Esophagus squamous epithelium (tissue), 5 donors: ENCODE data around the gene MATN1. TPM values are rescaled to one million over a fixed set of nuclear protein-coding genes. Genes with fewer than 3 reads are reported as not detected.

Experiments used
- DNase-seq: peaks from one replicate; lab custom pipeline; 2025; lab: John Stamatoyannopoulos, UW
- H3K27ac ChIP-seq, 4 donors: fragments of 200-600 bp; sonication (generic); one replicate each; pipeline ENCODE4 v1.5.1; 2016 to 2019; ENCODE audit warnings: mild to moderate bottlenecking in 1 of 4
- H3K27me3 ChIP-seq, 4 donors: fragments of 200-600 bp; sonication (generic); 1 replicate in 3 of 4; 2 replicates in 1 of 4; pipeline versions ENCODE4 v1.5.1 to v1.6.0; 2017 to 2021; ENCODE audit warnings: antibody characterized with exemption in 1 of 4
- H3K36me3 ChIP-seq, 3 donors: fragments of 200-600 bp; sonication (generic); one replicate each; pipeline ENCODE4 v1.5.1; 2016 to 2019
- H3K4me1 ChIP-seq, 3 donors: fragments of 200-600 bp; sonication (generic); one replicate each; pipeline ENCODE4 v1.5.1; 2017 to 2019
- H3K4me3 ChIP-seq, 4 donors: fragments of 200-600 bp; sonication (generic); 1 replicate in 3 of 4; 2 replicates in 1 of 4; pipeline ENCODE4 v1.5.1; 2016 to 2019; ENCODE audit warnings: mild to moderate bottlenecking in 2 of 4, moderate library complexity in 1 of 4
- H3K9me3 ChIP-seq, 3 donors: fragments of 200-600 bp; sonication (generic); one replicate each; pipeline ENCODE4 v1.5.1; 2016 to 2019
- CTCF ChIP-seq, 6 experiments: fragments of 450-650 bp in 4 of 6; fragments of 200-600 bp in 2 of 6; sonication (generic) in 2 of 6; IDR thresholded peaks; one replicate each; pipeline ENCODE4 v1.5.1; 2016 to 2019; ENCODE audit warnings: antibody characterized with exemption in 6 of 6, mild to moderate bottlenecking in 4 of 6, moderate library complexity in 4 of 6
- POLR2A ChIP-seq, 4 donors: fragments of 450-650 bp; IDR thresholded peaks; one replicate each; pipeline ENCODE4 v1.6.1; 2017; ENCODE audit warnings: antibody characterized with exemption in 4 of 4, mild to moderate bottlenecking in 4 of 4, moderate library complexity in 3 of 4
- WGBS, 2 donors: methylation state at CpG; one replicate each; pipeline ENCODE4 v1.1.5; 2018; 5-methylcytosine and 5-hydroxymethylcytosine counted together
- intact Hi-C: fragments of 100-400 bp; cut with DNase I; formaldehyde crosslinking; loops from one replicate; pipeline ENCODE4 v1.15.0; 2022
- total RNA-seq, 4 donors: library from RNA; depleted of rRNA; stranded (reverse); fragments of >200 nt; gene quantifications; one replicate each; pipeline ENCODE4 v1.1.0, GENCODE V29; 2016
- donor health status: DM: yes; HTN: yes; CAD: no.

The MATN1 gene
- total RNA-seq, 4 donors from 2014 or later, result not detected

- no peak for TF ChIP-seq POLR2A (IDR thresholded peaks at IDR 0.05)
- TF ChIP-seq CTCF (IDR thresholded peaks at IDR 0.05), result no peak
- DNase-seq, result no peak
- H3K27ac ChIP-seq, result no peak overlapping the region
- no peaks in the 10 kb centered on the region for H3K9me3 ChIP-seq
- peaks cover 8 to 43% (median 13%) of the 10 kb centered on the region in 3 donors for H3K4me1 ChIP-seq
- H3K36me3 ChIP-seq, result peaks cover 0 to 39% (median 0%) of the 10 kb centered on the region in 3 donors
- intact Hi-C loops, result no loop called here
- WGBS, 2 donors, result 67 to 75% methylated on average over 6 to 8 of the region's 15 CpGs
- no peak overlapping the region for H3K4me3 ChIP-seq
- peaks cover 0 to 20% (median 0%) of the 10 kb centered on the region in 4 donors for H3K27me3 ChIP-seq
Measured at GRCh38 chr1:30740251-30741238, 17.2 kb upstream of the MATN1 start.

GRCh38 chr1:30739601-30740000 lies 16.2 kb upstream of the MATN1 start:
- TF ChIP-seq POLR2A (IDR thresholded peaks at IDR 0.05) (no peak), CTCF (IDR thresholded peaks at IDR 0.05) (no peak)
- intact Hi-C loops, result no loop called here
- Histone ChIP-seq H3K27ac (no peak overlapping the region), H3K4me3 (no peak overlapping the region), H3K9me3 (no peaks in the 10 kb centered on the region), H3K4me1 (peaks cover 4 to 33% (median 6%) of the 10 kb centered on the region in 3 donors), H3K27me3 (peaks cover 0 to 20% (median 0%) of the 10 kb centered on the region in 4 donors), H3K36me3 (peaks cover 0 to 43% (median 0%) of the 10 kb centered on the region in 3 donors)
- no peak for DNase-seq
- whole genome bisulfite sequencing, 2 donors, result 90 to 100% methylated on average over 1 to 7 of the region's 8 CpGs

GRCh38 chr1:30738715-30739559 lies 15.6 kb upstream of the MATN1 start:
- 77 to 92% methylated on average over 8 to 10 of the region's 10 CpGs for WGBS, 2 donors
- no peak for DNase-seq
- intact Hi-C loops, result no loop called here
- no peak overlapping the region for H3K27ac ChIP-seq
- peaks cover 0 to 20% (median 0%) of the 10 kb centered on the region in 4 donors for H3K27me3 ChIP-seq
- H3K36me3 ChIP-seq, result peaks cover 0 to 43% (median 0%) of the 10 kb centered on the region in 3 donors
- no peak overlapping the region for H3K4me3 ChIP-seq
- no peaks in the 10 kb centered on the region for H3K9me3 ChIP-seq
- TF ChIP-seq POLR2A (IDR thresholded peaks at IDR 0.05) (no peak), CTCF (IDR thresholded peaks at IDR 0.05) (no peak)
- H3K4me1 ChIP-seq, result peaks cover 3 to 27% (median 4%) of the 10 kb centered on the region in 3 donors

- no peak for TF ChIP-seq CTCF (IDR thresholded peaks at IDR 0.05)
- TF ChIP-seq POLR2A (IDR thresholded peaks at IDR 0.05), result no peak
- H3K36me3 ChIP-seq, result peaks cover 0 to 48% (median 0%) of the 10 kb centered on the region in 3 donors
- H3K27ac ChIP-seq, result no peak overlapping the region
- H3K4me1 ChIP-seq, result peaks cover 0 to 19% (median 4%) of the 10 kb centered on the region in 3 donors
- no peaks in the 10 kb centered on the region for H3K9me3 ChIP-seq
- DNase-seq, result no peak
- WGBS, 2 donors, result 80 to 89% methylated on average over 4 of the region's 5 CpGs
- no peak overlapping the region for H3K4me3 ChIP-seq
- peaks cover 0 to 20% (median 0%) of the 10 kb centered on the region in 4 donors for H3K27me3 ChIP-seq
- intact Hi-C loops, result no loop called here
Measured at GRCh38 chr1:30738040-30738714, 14.8 kb upstream of the MATN1 start.
